HEK293 (cell line): ENCODE data around the gene RHBDD2.

Source experiments
- CTCF ChIA-PET: fragments of 350-600 bp; formaldehyde crosslinking; extraction: SDS; loops from one replicate; lab custom pipeline; 2021; ENCODE audit warnings: antibody characterized with exemption; lab: Yijun Ruan, JAX
- POLR2A ChIA-PET: fragments of 300-600 bp; formaldehyde crosslinking; extraction: SDS; loops from one replicate; lab custom pipeline; 2020; ENCODE audit warnings: antibody characterized with exemption, inconsistent platforms; lab: Yijun Ruan, JAX
- H3K27ac ChIP-seq: fragments of 200-500 bp; sonication (Bioruptor generic); 2 replicates; pipeline ENCODE4 v1.5.1; 2014; ENCODE audit warnings: low read depth, low read length, control low read depth, inconsistent platforms; ENCODE audit errors: extremely low read depth
- H3K36me3 ChIP-seq, 2 experiments: fragments of 200-500 bp in 1 of 2; sonication (Bioruptor generic) in 1 of 2; 1 replicate in 1 of 2; 2 replicates in 1 of 2; pipeline ENCODE4 v1.5.1; 2014 to 2017; ENCODE audit warnings: inconsistent platforms in 2 of 2, low read length in 2 of 2; ENCODE audit not compliant: control insufficient read depth in 2 of 2, insufficient read depth in 1 of 2
- H3K4me1 ChIP-seq: fragments of 200-500 bp; sonication (Bioruptor generic); 2 replicates; pipeline ENCODE4 v1.5.1; 2014; ENCODE audit warnings: mild to moderate bottlenecking, low read length, inconsistent platforms; ENCODE audit not compliant: control insufficient read depth, insufficient read depth
- H3K4me3 ChIP-seq: 2 replicates; pipeline ENCODE4 v1.5.1; 2011; ENCODE audit warnings: low read depth, mild to moderate bottlenecking, control low read depth, low read length, moderate library complexity
- H3K9me3 ChIP-seq: fragments of 200-500 bp; sonication (Bioruptor generic); 2 replicates; pipeline ENCODE4 v1.5.1; 2014; ENCODE audit warnings: low read depth, low read length, inconsistent platforms; ENCODE audit not compliant: control insufficient read depth, insufficient read depth
- ATF2 ChIP-seq: fragments of 450-650 bp; formaldehyde crosslinking; IDR thresholded peaks from 2 replicates; pipeline ENCODE4 v1.5.1; 2016; ENCODE audit warnings: missing biosample characterization, missing genetic modification characterization, low read depth
- IKZF3 ChIP-seq: fragments of 450-650 bp; IDR thresholded peaks from 2 replicates; pipeline ENCODE4 v1.5.0; 2018; ENCODE audit warnings: missing biosample characterization, mild to moderate bottlenecking, missing genetic modification characterization, moderate library complexity
- INSM2 ChIP-seq: fragments of 450-650 bp; formaldehyde crosslinking; IDR thresholded peaks from 2 replicates; pipeline ENCODE4 v1.5.1; 2016; ENCODE audit warnings: missing biosample characterization, missing genetic modification characterization
- KLF10 ChIP-seq: fragments of 450-650 bp; IDR thresholded peaks from 2 replicates; pipeline ENCODE4 v1.5.1; 2018; ENCODE audit warnings: missing biosample characterization, mild to moderate bottlenecking, missing genetic modification characterization
- OVOL3 ChIP-seq: fragments of 450-650 bp; formaldehyde crosslinking; IDR thresholded peaks from 2 replicates; pipeline ENCODE4 v1.5.1; 2016; ENCODE audit warnings: missing biosample characterization, missing genetic modification characterization
- REPIN1 ChIP-seq: fragments of 450-650 bp; formaldehyde crosslinking; IDR thresholded peaks from 2 replicates; pipeline ENCODE4 v1.5.1; 2017; ENCODE audit warnings: missing biosample characterization, missing genetic modification characterization, low read depth
- SCRT1 ChIP-seq: fragments of 450-650 bp; formaldehyde crosslinking; IDR thresholded peaks from 2 replicates; pipeline ENCODE4 v1.5.1; 2016; ENCODE audit warnings: missing biosample characterization, missing genetic modification characterization, borderline replicate concordance
- SCRT2 ChIP-seq: fragments of 450-650 bp; formaldehyde crosslinking; IDR thresholded peaks from 2 replicates; pipeline ENCODE4 v1.5.1; 2016; ENCODE audit warnings: missing biosample characterization, missing genetic modification characterization
- SP7 ChIP-seq: fragments of 450-650 bp; formaldehyde crosslinking; IDR thresholded peaks from 2 replicates; pipeline ENCODE4 v1.5.1; 2016; ENCODE audit warnings: missing biosample characterization, missing genetic modification characterization
- ZBTB11 ChIP-seq: fragments of 450-650 bp; formaldehyde crosslinking; conservative IDR thresholded peaks from 2 replicates; pipeline ENCODE4 v1.5.1; 2016; ENCODE audit warnings: low read depth, missing biosample characterization, missing genetic modification characterization
- ZBTB44 ChIP-seq: fragments of 450-650 bp; IDR thresholded peaks from 2 replicates; pipeline ENCODE4 v1.5.1; 2018; ENCODE audit warnings: missing biosample characterization, mild to moderate bottlenecking, missing genetic modification characterization
- ZBTB48 ChIP-seq: fragments of 450-650 bp; formaldehyde crosslinking; IDR thresholded peaks from 2 replicates; pipeline ENCODE4 v1.5.1; 2016; ENCODE audit warnings: missing biosample characterization, missing genetic modification characterization
- ZEB2 ChIP-seq: fragments of 450-650 bp; formaldehyde crosslinking; IDR thresholded peaks from 2 replicates; pipeline ENCODE4 v1.5.1; 2016; ENCODE audit warnings: missing biosample characterization, missing genetic modification characterization
- ZIC2 ChIP-seq: fragments of 450-650 bp; formaldehyde crosslinking; IDR thresholded peaks from 2 replicates; pipeline ENCODE4 v1.5.1; 2016; ENCODE audit warnings: missing biosample characterization, missing genetic modification characterization
- ZNF10 ChIP-seq: fragments of 450-650 bp; formaldehyde crosslinking; IDR thresholded peaks from 2 replicates; pipeline ENCODE4 v1.5.1; 2017; ENCODE audit warnings: missing biosample characterization, missing genetic modification characterization
- ZNF157 ChIP-seq: fragments of 450-650 bp; formaldehyde crosslinking; IDR thresholded peaks from 2 replicates; pipeline ENCODE4 v1.5.1; 2016; ENCODE audit warnings: missing biosample characterization, missing genetic modification characterization
- ZNF280D ChIP-seq: fragments of 450-650 bp; formaldehyde crosslinking; IDR thresholded peaks from 2 replicates; pipeline ENCODE4 v1.5.1; 2016; ENCODE audit warnings: missing biosample characterization, missing genetic modification characterization
- ZNF335 ChIP-seq: fragments of 450-650 bp; formaldehyde crosslinking; conservative IDR thresholded peaks from 2 replicates; pipeline ENCODE4 v1.5.1; 2016; ENCODE audit warnings: missing biosample characterization, missing genetic modification characterization
- ZNF366 ChIP-seq: fragments of 450-650 bp; formaldehyde crosslinking; conservative IDR thresholded peaks from 2 replicates; pipeline ENCODE4 v1.5.1; 2016; ENCODE audit warnings: missing biosample characterization, missing genetic modification characterization
- ZNF549 ChIP-seq: fragments of 450-650 bp; IDR thresholded peaks from 2 replicates; pipeline ENCODE4 v1.5.1; 2018; ENCODE audit warnings: missing biosample characterization, missing genetic modification characterization, mild to moderate bottlenecking, inconsistent platforms, moderate library complexity
- ZNF580 ChIP-seq: fragments of 450-650 bp; formaldehyde crosslinking; IDR thresholded peaks from 2 replicates; pipeline ENCODE4 v1.5.1; 2016; ENCODE audit warnings: missing biosample characterization, missing genetic modification characterization
- ZNF610 ChIP-seq: fragments of 450-650 bp; formaldehyde crosslinking; IDR thresholded peaks from 2 replicates; pipeline ENCODE4 v1.5.1; 2016; ENCODE audit warnings: missing biosample characterization, missing genetic modification characterization, borderline replicate concordance
- ZNF623 ChIP-seq: fragments of 450-650 bp; formaldehyde crosslinking; IDR thresholded peaks from 2 replicates; pipeline ENCODE4 v1.5.1; 2016; ENCODE audit warnings: missing biosample characterization, missing genetic modification characterization
- ZNF639 ChIP-seq: fragments of 450-650 bp; formaldehyde crosslinking; IDR thresholded peaks from 2 replicates; pipeline ENCODE4 v1.5.1; 2016; ENCODE audit warnings: missing biosample characterization, missing genetic modification characterization

The RHBDD2 gene

GRCh38 chr7:75879771-75880184 lies 944 bp downstream of the RHBDD2 start (continued):
- TF ChIP-seq ZNF639 (tag by site-specific recombination) (peak; percentile 18; the same call in 1 of the 2 replicates), ZNF335 (tag by site-specific recombination) (no peak), ZNF580 (peak; percentile 31; the same call in 1 of the 2 replicates), ZIC2 (tag by site-specific recombination) (peak; percentile 65), INSM2 (tag by site-specific recombination) (peak; percentile 26; the same call in 1 of the 2 replicates), OVOL3 (tag by site-specific recombination) (peak; percentile 81; the same call in 1 of the 2 replicates), ZNF157 (tag by site-specific recombination) (no peak), ZNF366 (tag by site-specific recombination) (peak; percentile 56; the same call in 1 of the 2 replicates), ZBTB44 (tag by site-specific recombination) (no peak), SCRT1 (tag by site-specific recombination) (0 out of 2 replicates have a peak, but pooled peaks have one; percentile 26), ATF2 (tag by site-specific recombination) (peak; percentile 82), IKZF3 (tag by site-specific recombination) (peak; percentile 25; the same call in 1 of the 2 replicates), KLF10 (tag by site-specific recombination) (peak; percentile 71), ZNF280D (no peak), SCRT2 (peak; percentile 28; the same call in 1 of the 2 replicates), ZEB2 (tag by site-specific recombination) (peak; percentile 58)

GRCh38 chr7:75880242-75880641 lies 1.4 kb downstream of the RHBDD2 start:
- H3K9me3 ChIP-seq, result no peaks in the 10 kb centered on the region
- no peak overlapping the region for H3K27ac ChIP-seq
- ChIA-PET CTCF (no interaction called here), POLR2A (interaction anchor here (0.6 to 1.3 kb wide), 3 partner anchors 26 to 45 kb away, joined by 3 to 6 read pairs (median 4); no protein-coding TSS in a partner anchor)
- H3K4me3 ChIP-seq, result peak overlapping the region; percentile 67
- peaks cover 27 to 50% of the 10 kb centered on the region in 2 experiments for H3K36me3 ChIP-seq
- H3K4me1 ChIP-seq, result no peaks in the 10 kb centered on the region; the same call in 1 of the 2 replicates
- TF ChIP-seq SP7, result no peak
- no peak for TF ChIP-seq ZNF549
- TF ChIP-seq ZBTB11 (tag by site-specific recombination), result no peak
- no peak for TF ChIP-seq ZBTB48 (tag by site-specific recombination)
- no peak for TF ChIP-seq ZNF10 (tag by site-specific recombination)
- no peak for TF ChIP-seq REPIN1 (tag by site-specific recombination)
- no peak for TF ChIP-seq ZNF610
- TF ChIP-seq ZNF623 (tag by site-specific recombination), result no peak
